Tibial nerve (tissue), 4 donors: ENCODE results near the gene SLC39A9.

ENCODE experiments used
- CTCF ChIP-seq, 5 experiments: fragments of 200-600 bp in 3 of 5; fragments of 450-650 bp in 2 of 5; sonication (generic) in 3 of 5; IDR thresholded peaks; one replicate each; pipeline ENCODE4 v1.5.1; 2016 to 2019; ENCODE audit warnings: antibody characterized with exemption in 5 of 5, mild to moderate bottlenecking in 3 of 5, moderate library complexity in 2 of 5
- EP300 ChIP-seq, 2 donors: sonication (generic); formaldehyde crosslinking; IDR thresholded peaks; one replicate each; pipeline ENCODE4 v1.6.1; 2017; ENCODE audit warnings: antibody characterized with exemption in 2 of 2, mild to moderate bottlenecking in 1 of 2
- POLR2A ChIP-seq, 2 donors: fragments of 450-650 bp; IDR thresholded peaks; one replicate each; pipeline ENCODE4 v1.6.1; 2017; ENCODE audit warnings: antibody characterized with exemption in 2 of 2, mild to moderate bottlenecking in 2 of 2, moderate library complexity in 2 of 2

GRCh38 chr14:69366069-69366468 is 32.4 kb upstream of the SLC39A9 start:
- TF ChIP-seq CTCF (IDR thresholded peaks at IDR 0.05) (no peak), POLR2A (IDR thresholded peaks at IDR 0.05) (no peak), EP300 (IDR thresholded peaks at IDR 0.05) (no peak)
